HG03095 (cell line): ENCODE results near the gene MAU2.
"Not testable (repeated sequence)": the region's sequence is repeated elsewhere in the genome, so short reads cannot be mapped to it uniquely, and the experiment has no call there.

ENCODE experiments used
- ATAC-seq: cut with Tn5 transposase; IDR thresholded peaks from one replicate; pipeline ENCODE4 v1.9.1; 2021; ENCODE audit warnings: moderate library complexity; ENCODE audit not compliant: unreplicated experiment

The MAU2 gene

GRCh38 chr19:19345232-19345631 is 24.6 kb downstream of the MAU2 start:
- ATAC-seq = no peak

GRCh38 chr19:19345970-19346369 is 25.3 kb downstream of the MAU2 start:
- no peak for ATAC-seq

- no peak for ATAC-seq
These were observed 26.9 kb downstream of the MAU2 start for GRCh38 chr19:19347401-19348110.

GRCh38 chr19:19348266-19348665 is 27.6 kb downstream of the MAU2 start:
- no peak for ATAC-seq

GRCh38 chr19:19349365-19349764 is 28.7 kb downstream of the MAU2 start:
- no peak for ATAC-seq

- not testable (repeated sequence) for ATAC-seq
These were observed 30.1 kb downstream of the MAU2 start for GRCh38 chr19:19350756-19351155.

GRCh38 chr19:19352823-19353222 is 32.2 kb downstream of the MAU2 start:
- no peak for ATAC-seq

- no peak for ATAC-seq
These were observed 33.4 kb downstream of the MAU2 start for GRCh38 chr19:19354007-19354406.

- no peak for ATAC-seq
These were observed 34.3 kb downstream of the MAU2 start for GRCh38 chr19:19354932-19355331.

- no peak for ATAC-seq
These were observed 35.0 kb downstream of the MAU2 start for GRCh38 chr19:19355606-19356139.

GRCh38 chr19:19356500-19356899 is 35.9 kb downstream of the MAU2 start:
- no peak for ATAC-seq

GRCh38 chr19:19356901-19357566 is 36.4 kb downstream of the MAU2 start:
- no peak for ATAC-seq

GRCh38 chr19:19361075-19361594 is 40.5 kb downstream of the MAU2 start:
- ATAC-seq = no peak

GRCh38 chr19:19362075-19362474 is 41.4 kb downstream of the MAU2 start:
- ATAC-seq = no peak

- ATAC-seq = no peak
These were observed 46.1 kb downstream of the MAU2 start for GRCh38 chr19:19366434-19367396.

GRCh38 chr19:19368087-19368486 is 47.5 kb downstream of the MAU2 start:
- no peak for ATAC-seq

GRCh38 chr19:19371059-19371458 is 50.4 kb downstream of the MAU2 start:
- ATAC-seq = no peak

GRCh38 chr19:19372656-19373416 is 52.2 kb downstream of the MAU2 start:
- peak; percentile 92 for ATAC-seq

GRCh38 chr19:19379527-19379926 is 58.9 kb downstream of the MAU2 start:
- ATAC-seq = no peak

GRCh38 chr19:19380316-19380715 is 59.7 kb downstream of the MAU2 start:
- ATAC-seq = not testable (repeated sequence)
